SHP77 (cell line): ENCODE measurements around the gene CRIM1.

Source experiments
- DNase-seq, 2 experiments: peaks; one replicate each; lab custom pipeline; 2025; lab: John Stamatoyannopoulos, UW

CRIM1 gene

DNA sequence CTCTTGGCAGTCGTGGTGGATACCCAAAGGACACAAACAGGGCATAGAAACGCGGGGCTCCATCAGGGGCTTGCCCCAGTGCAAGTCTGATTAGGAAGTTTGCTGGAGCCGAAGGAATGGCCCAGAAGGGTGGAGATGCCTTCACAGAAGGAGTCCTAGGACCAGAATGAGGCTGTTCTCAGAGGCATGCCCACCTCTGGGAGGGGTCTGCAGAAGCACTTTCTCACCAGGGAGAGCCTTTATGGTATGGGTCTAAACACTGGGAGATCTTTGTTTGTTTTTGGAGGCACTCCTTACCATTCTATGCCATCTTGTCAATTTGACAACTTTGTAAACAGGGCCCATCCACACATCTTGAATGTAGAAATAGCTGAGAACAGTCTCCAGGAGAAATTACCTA lies 75.0 kb downstream of the CRIM1 start:
- DNase-seq, result no peak

DNA sequence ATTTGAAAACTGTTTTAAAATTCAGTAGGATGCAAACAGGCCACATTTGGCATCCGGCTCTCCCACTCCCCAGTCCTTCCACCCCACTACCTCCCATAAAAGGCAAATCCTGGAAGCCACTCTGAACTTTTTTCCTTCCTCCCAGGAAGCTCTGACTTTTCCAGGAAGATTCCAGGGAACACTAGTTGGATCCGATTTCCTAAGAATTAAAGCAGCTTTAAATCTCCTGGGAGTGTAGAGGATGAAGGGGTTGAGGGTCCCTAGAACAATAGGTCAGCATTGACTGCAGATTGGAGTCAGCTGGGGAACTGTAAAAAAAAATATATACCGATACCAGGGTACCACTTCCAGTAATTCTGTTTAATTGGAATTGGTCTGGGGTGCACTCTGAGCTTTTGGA lies 76.9 kb downstream of the CRIM1 start:
- DNase-seq, result no peak

DNA sequence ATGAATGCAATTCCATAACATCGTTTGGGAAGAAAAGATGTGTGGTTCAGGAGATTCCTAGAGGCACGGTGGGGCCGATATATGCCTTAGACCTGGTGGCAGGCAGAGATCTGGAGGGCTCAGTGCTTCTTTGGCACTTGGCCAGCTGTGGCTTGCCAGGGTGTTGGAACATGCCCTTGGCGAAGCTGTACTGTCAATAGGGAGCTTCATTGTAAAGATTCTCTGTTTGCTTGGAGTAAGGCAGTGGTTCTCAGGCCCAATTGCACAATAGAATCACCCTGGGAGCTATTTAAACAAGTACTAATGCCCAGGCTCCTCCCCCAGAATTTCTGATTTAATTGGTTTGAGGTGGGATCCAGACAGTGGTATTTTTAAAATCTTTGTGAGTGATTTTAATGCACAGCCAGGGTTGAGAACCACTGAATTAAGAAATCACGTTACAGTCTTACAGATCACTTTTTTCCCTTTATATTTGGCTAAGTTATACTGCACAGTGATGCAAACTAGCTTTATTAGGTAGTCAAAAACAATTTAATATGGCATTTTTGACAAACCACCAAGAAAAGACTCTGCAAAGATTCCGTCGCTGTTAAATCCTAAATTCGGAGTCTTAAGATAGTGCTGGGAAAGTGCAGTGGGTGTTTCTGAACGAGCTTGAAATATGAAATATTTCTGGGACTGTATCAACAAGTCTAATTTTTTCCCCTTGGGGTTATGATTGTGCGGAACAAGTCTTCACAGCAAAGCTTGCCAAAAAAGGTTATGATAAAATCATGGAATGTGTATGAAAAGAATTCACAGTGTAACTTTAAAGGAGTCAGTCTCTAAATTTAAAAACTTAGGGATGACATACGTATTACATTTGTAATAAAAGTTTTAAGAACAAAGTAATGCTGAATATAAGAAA lies 78.0 kb downstream of the CRIM1 start:
- DNase-seq, result peak; percentile 44 to 71

DNA sequence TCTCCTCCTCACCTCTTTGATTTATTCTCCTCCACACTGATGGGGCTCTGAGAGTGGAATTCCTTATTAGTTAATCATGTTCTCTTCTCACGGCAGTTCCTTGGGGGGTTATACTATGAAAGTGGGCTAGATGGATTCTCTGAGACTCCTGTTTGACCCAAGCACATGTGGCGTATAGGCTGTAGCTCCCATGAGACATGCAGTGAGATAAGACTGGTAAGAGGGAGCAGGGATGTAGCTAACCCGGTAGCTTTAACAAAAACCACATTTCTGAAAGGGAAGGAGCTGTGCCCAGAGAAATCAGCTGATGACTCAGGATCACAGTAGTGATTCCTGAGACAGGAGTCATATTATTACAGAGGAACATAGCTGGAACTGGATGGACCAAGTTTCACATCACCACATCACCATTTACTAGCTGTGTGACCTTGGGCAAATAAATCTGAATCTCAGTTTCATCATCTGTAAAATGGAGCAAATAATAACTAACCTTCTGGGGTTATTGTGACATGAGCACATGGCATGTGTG lies 82.9 kb downstream of the CRIM1 start:
- no peak for DNase-seq

DNA sequence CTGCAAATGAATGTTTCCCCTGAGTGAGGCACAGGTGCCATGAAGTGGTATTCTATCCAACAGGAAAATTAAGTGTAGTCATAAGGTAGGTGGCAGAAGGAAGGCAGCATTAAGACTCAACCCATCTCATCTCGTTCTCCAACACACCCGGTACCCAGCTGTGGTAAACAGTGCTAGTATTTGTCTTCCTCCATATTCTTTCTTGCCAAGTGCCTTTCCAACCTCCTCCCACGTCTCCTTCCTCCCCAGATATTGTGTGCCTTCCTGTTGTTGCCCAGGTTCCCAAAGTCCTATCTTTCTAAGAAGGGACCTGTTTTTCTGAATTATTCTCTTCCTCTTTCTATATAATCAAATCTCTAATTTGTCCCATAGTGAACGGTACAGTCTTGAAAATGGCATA lies 83.5 kb downstream of the CRIM1 start:
- no peak for DNase-seq

DNA sequence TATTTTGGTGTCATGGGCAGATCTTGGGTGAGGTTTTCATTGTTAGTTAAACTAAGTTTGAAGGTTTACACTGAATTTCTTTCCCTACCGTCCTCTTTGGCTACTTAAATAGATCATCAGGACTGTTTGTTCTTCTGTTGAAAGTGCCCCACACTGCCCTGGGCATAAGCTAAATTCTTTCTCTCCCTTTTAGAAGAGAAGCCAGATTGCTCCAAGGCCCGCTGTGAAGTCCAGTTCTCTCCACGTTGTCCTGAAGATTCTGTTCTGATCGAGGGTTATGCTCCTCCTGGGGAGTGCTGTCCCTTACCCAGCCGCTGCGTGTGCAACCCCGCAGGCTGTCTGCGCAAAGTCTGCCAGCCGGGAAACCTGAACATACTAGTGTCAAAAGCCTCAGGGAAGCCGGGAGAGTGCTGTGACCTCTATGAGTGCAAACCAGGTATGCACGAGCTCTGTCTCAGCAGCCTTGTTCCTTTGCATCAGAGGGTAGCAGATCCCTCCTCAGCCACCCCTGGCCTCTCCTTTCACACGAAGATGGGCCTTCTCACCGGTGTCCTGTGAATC lies 85.6 kb downstream of the CRIM1 start:
- DNase-seq, result no peak

DNA sequence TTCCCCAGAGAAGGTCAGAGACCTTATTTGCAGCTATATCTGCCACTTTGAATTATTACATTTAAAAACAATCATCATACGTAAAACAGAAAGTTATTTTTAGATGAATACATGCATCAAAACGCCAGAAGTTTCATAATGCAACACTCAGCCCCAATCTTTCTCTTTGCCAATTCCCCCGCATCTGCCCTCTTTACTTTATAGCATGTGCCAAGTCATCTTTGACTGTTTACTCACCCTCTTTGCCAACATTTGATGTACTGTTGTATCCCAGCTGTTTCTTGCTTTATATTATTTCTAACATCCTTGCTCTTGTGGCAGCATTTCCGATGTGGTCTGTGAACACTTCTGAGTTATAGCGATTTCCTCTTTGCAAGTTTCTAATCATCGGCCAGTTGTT lies 86.2 kb downstream of the CRIM1 start:
- peak in 1 of 2 experiments; percentile 4 for DNase-seq

DNA sequence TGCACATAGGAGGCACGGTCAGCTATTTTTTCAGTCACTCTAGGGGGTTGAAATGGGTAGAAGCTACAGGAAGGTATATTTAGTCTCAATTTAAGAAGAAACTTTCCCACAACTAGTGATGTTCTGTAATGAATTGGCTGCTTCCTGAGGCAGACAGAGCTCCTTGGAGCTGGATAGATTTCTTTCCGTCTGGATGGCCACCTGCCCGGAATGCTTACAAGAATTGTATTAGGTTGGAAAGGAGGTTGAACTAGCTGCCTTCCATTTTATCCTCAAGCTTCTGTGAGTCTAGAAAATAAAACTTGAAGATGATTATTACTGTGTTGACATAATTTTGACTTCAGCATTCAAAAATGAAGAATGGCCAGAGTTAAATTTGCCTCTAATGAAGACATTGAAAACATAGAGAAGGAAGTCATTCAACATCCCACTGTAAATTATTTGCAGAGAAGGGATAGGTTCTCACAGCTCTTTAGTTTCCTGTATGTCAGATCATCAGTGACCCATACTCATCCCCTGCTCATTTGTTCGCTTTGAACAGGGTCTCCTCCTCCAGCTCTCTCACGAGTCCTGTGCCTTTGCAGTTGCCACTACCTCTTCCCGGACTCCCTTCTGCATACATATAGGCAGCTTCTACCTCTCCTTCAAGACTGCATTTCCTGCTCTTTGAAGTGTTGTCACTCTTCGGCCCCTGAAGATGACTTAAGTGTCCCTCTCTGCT lies 88.8 kb downstream of the CRIM1 start:
- no peak for DNase-seq

DNA sequence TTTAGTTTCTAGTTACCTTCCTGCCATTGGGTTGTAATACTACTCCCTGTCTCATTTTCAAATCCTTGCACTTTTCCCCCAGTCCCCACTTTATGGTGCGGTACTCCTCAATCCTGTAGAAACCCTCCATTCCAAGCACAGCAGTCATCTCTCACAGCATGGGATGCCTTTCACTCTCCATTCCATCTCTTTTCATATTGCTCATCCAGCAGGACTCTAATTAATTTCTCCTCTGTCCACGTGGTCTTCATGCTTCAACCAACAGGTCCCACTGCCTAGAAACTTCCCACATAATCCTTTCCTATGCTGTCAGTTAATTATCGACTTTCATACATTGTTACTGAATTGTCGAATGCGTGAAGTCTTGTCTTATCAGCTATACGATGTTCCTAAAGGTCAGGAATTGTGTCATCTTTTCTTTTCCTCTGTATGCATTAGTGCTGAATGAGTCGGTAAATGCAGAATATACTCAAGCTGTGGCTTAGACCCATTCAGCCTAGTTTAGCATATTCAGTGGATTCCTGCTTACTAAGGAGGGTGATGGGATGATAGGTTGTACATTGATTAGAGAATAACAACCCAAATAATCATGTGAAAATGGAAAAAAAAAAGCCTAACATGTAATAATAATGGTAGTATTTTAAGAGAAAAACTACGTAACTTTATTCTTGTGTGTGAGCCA lies 89.7 kb downstream of the CRIM1 start:
- DNase-seq, result no peak

DNA sequence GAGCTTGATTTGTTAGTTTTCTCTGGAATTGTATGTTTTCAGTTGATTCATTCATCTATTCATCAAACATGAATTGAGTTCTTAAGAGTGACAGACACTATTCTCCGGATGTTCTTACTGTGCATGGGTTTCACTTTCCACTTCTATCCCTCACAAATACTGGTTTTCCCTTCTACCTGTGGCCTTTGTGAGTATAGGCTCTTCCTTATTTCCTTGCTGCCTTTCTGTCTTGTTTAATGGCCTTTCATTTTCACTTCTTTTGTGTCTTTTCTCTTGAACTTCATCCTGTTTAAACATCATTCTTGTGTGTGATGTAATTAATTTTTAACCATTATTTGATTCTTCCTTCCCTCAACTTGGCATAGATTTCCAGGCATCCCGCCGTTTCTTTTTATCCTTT lies 90.7 kb downstream of the CRIM1 start:
- no peak for DNase-seq

DNA sequence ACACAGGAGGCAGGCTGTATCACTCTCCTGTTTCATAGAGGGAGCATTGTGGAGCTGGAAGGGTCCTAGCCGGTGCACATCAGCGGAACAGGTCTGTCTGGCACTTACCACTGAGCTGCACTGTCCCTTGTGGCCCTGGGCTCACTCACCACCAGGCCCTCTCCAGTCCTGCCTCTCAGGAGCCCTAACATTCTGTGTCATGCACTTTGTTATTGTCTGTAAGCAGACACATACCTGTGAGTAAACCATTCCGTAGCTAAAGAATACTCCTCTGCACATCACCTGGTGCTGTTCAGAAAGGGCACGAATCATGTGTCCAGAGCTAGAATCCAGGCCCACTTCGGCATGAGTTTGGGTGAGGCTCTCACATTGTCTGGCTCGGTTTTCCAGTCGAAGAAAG lies 93.6 kb downstream of the CRIM1 start:
- DNase-seq, result no peak

DNA sequence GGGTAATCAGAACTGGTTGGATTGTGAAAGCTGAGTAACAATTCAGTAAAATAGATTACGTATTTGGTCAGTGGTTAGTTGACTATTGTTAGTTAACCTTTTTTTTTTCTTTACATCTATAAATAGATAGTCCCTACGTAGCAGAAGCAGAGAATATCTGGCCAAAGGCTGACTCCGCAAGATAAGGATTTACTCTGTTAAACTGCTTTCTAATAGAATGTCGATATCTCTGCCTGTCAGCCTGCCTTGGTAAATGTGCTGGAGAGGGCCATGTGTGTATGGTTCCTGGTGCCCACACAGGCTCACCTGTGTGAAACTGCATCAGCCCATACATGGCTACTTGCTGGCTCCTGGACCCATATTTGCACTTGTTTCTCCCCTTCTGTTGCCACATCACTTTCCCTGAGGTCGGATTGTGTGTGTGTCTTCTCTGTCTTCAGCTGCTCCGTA lies 94.4 kb downstream of the CRIM1 start:
- DNase-seq, result no peak

DNA sequence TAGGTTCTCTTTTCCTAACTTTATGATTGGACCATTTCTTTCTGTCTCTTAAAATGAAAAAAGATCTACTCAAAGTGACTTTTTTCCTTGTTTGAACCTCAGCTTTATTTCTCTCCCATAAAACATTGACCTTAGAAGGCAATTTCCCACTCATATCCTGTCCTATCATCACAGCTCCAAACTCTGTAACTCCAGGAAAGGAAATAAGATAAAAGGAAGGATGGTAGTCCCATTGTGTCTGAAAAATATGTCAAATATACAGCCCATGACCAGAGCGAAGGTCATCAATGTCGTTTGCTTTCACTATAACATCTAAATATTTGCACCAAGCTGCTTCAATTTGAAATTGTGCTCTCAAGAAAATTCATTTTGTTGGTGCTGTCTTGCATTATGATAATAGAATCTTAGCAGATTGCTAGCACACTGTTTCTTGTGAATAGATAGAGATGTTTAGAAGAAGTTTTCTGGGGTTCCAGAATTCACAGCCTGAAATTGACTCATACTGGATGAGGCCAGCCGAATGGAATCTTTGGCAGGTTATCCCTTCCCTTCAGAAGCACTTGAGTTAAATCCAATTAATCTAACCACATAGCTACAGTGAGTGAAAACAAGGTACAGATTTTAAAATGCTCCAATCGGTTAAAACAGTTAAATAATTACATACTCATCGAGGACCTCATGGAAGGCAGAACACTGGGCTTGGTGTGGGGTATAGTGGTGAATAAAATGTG lies 95.1 kb downstream of the CRIM1 start:
- DNase-seq, result no peak

DNA sequence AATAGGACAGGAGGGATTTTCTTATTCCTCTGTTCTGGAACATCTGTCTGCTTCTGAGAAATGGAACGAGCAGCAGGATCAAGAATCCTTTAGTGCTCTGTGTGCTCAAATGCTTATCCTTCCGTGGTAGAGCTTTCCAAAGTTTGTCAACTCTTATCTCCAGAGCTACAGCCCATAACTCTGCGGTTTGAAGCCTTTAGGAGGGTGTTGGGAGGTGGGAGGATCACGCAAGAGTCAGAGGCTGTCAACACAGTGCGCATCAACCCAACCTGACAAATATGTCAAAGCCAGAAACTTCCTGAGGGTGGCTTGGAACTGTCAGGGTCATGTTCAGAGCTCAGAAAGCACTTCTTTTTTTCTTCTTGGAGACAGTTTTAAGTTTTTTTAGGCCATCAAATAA lies 95.9 kb downstream of the CRIM1 start:
- DNase-seq, result no peak

DNA sequence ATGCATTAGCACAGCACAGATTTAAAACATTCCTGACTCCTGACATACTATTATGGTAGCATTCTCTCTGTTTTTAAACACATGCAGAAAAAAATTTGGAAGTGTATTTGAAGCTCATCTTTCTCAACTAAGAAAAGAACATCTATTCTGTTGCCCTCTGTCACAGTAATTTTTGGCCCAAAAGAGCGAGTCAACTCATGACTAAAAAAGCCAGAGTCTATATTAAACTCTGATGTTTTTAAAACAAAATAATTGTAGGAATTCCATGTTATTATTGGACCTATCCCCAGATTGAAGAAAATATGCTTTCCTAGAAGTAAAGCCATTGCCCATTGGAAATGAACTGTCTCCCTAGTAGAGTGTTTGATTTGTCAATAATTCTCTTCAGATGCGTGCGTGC lies 96.7 kb downstream of the CRIM1 start:
- DNase-seq, result no peak

DNA sequence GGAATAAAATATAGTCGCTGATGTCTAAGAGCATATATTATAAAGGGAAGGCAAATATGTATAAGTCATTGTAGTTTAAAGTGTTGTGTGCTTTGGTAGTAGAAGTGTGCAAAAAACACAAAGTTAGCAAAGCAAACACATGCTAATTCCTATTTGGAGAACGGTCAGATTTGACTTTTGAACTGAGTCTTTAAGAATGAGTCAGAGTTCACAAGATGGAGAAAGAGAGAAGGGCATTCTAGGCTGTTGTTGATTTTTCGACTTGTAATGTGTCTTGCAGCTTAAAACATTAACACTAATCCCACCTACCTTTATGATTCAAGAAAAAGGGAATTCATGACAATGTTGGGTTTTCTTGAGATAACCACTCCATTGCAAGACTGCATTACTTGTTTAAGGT lies 98.1 kb downstream of the CRIM1 start:
- DNase-seq, result no peak

DNA sequence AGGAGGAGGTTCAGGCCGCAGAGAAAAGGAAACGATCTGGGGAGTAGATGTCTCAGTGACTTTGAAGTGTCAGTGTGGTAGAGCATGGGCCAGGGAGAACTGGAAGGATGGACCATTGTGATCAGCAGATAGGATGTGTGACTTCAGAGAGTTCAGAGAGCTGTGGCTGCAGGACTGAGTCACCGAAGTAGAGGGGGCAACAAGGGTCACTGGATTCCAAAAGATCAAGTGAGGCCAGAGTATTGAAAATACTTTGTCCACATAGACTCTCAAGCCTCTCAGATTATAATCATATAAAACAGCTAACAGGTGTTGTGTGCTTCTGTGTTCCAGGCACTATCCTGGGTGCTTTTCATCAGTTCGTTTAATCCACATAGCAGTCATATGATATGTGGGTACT lies 99.4 kb downstream of the CRIM1 start:
- DNase-seq, result no peak

DNA sequence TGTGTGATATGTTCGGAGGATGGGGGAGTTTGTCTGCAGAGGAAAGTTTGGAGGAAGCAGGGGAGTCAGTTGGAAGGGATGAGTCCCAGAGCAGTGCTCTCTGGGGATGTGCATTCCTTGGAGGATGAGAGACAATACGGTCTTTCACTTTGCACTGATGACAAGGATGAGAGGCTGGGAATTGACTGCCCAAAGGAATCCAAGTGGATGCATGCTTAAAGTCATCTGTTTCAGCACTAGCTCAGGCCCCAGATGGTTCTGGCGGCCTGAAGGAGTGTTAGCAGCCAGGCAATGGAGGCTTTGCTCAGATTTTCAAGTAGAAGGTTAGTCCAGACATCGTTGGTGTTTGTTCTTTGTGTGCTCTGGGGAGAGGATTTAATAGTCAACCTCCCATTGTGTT lies 100.2 kb downstream of the CRIM1 start:
- DNase-seq, result no peak

DNA sequence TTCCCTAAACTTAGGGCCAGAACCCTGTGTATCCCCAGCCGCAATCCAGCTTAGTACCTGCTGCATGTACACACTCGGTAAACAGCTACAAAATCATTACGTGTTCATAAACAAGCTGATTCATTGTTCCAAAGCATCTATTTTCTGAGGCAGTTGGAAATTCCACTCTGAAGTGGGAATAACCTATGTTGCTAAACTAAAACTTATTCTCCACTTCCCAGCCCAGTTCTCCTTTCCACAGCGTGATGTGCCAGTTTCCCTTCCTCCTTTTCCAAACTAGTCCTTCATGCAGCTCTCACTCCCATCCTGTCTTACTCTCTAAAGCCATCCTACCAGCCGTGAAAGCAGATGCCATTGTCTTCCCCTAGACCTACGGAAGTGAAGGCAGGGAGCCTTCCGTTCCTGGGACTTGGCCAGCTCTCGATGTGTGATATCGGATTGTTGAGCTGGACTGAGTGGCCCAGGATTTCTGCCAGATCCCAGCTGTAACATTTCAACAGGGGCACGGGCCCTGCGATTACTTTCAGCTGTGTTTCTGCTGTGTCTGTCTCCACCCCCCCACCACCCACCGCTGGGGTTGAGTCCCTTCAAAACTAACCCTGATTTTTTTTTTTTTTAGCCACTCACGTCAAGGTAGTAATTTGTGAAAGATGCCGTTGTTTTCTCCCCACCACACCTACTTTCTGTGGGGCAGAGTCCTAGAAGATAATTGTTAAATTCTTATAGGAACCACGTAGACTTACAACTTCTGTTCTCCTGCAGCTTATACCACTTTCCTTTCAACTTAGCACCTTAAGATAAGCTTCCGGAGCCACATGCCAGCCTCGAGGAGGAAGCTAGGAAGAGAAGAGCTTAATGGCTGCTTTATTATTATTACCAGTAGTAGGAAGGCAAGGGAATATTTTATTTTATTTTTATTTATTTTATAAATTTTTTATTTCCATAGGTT lies 100.9 kb downstream of the CRIM1 start:
- DNase-seq, result no peak

DNA sequence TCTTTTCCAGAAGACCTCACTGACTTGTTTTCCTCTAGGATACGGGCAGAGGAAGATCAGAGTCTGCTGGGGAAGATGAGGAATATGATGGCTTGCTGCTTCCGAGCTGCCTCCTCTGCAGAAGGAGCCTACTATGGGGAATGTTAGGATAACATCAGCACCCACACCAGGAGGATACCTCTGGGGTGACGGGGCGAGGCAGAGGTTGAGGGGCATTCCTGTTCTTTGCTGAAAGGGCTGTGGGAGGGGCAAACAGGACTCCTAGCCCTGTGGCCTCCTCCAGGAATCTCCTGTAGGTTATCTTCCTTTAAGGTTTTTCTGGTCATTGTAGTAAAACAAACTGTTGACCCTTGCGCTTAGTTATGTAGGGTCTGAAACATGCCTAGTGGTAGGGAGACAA lies 102.5 kb downstream of the CRIM1 start:
- no peak for DNase-seq
